GM23338 (cell line): ENCODE results near the gene AGFG1.

Source experiments
- CREB1 ChIP-seq: fragments of 250-450 bp; sonication (Bioruptor Pico); IDR thresholded peaks from 2 replicates; pipeline ENCODE4 v1.5.0; 2020; ENCODE audit warnings: low read depth, mild to moderate bottlenecking, moderate library complexity
- CTCF ChIP-seq, 2 experiments: fragments of 200-600 bp in 1 of 2; sonication (generic) in 1 of 2; conservative IDR thresholded peaks; 2 replicates each; pipeline versions ENCODE4 v1.5.1 to v1.6.1; 2016 to 2017; ENCODE audit warnings: antibody characterized with exemption in 2 of 2, low read depth in 2 of 2, mild to moderate bottlenecking in 2 of 2, moderate library complexity in 1 of 2
- ETS1 ChIP-seq: IDR thresholded peaks from 2 replicates; pipeline ENCODE4 v1.6.1; 2016; ENCODE audit warnings: antibody characterized with exemption
- EZH2 ChIP-seq: fragments of 200-600 bp; sonication (generic); IDR thresholded peaks from one replicate; pipeline ENCODE4 v1.8.0; 2017; ENCODE audit warnings: antibody characterized with exemption, mild to moderate bottlenecking, low read depth; ENCODE audit not compliant: unreplicated experiment
- EZH2phosphoT487 ChIP-seq: fragments of 200-600 bp; sonication (generic); IDR thresholded peaks from one replicate; pipeline ENCODE4 v1.8.1; 2018; ENCODE audit warnings: antibody characterized with exemption; ENCODE audit not compliant: unreplicated experiment
- JUNB ChIP-seq: IDR thresholded peaks from one replicate; pipeline ENCODE4 v1.6.1; 2016; ENCODE audit warnings: antibody characterized with exemption; ENCODE audit not compliant: unreplicated experiment
- NANOG ChIP-seq: IDR thresholded peaks from 2 replicates; pipeline ENCODE4 v1.6.1; 2016; ENCODE audit warnings: antibody characterized with exemption, borderline replicate concordance
- POLR2AphosphoS5 ChIP-seq: IDR thresholded peaks from 2 replicates; pipeline ENCODE4 v1.6.1; 2016; ENCODE audit warnings: antibody characterized with exemption, low read depth
- REST ChIP-seq: IDR thresholded peaks from one replicate; pipeline ENCODE4 v1.6.1; 2018; ENCODE audit warnings: antibody characterized with exemption; ENCODE audit not compliant: unreplicated experiment

GRCh38 chr2:227456772-227457171 lies 15.2 kb upstream of the AGFG1 start:
- no peak for TF ChIP-seq CTCF (conservative IDR thresholded peaks at IDR 0.05; ENCODE audit: low read depth in 2 of 2)
- TF ChIP-seq EZH2 = no peak
- no peak for TF ChIP-seq CREB1
- no peak for TF ChIP-seq REST
- TF ChIP-seq EZH2phosphoT487 = no peak
- no peak for TF ChIP-seq JUNB
- TF ChIP-seq POLR2AphosphoS5 = no peak
- TF ChIP-seq NANOG = no peak
- TF ChIP-seq ETS1 = no peak
